Panc1 (cell line): Measurements from ENCODE around the gene DGKD.

ENCODE experiments used
- POLR2AphosphoS5 ChIP-seq: IDR thresholded peaks from 2 replicates; pipeline ENCODE4 v1.6.1; 2012; ENCODE audit warnings: mild to moderate bottlenecking, low read depth, low read length, moderate library complexity
- TF ChIP-seq, protein P1 (sequence below): fragments of 450-650 bp; IDR thresholded peaks from 2 replicates; pipeline ENCODE4 v1.5.1; 2017; ENCODE audit warnings: mild to moderate bottlenecking

DNA sequence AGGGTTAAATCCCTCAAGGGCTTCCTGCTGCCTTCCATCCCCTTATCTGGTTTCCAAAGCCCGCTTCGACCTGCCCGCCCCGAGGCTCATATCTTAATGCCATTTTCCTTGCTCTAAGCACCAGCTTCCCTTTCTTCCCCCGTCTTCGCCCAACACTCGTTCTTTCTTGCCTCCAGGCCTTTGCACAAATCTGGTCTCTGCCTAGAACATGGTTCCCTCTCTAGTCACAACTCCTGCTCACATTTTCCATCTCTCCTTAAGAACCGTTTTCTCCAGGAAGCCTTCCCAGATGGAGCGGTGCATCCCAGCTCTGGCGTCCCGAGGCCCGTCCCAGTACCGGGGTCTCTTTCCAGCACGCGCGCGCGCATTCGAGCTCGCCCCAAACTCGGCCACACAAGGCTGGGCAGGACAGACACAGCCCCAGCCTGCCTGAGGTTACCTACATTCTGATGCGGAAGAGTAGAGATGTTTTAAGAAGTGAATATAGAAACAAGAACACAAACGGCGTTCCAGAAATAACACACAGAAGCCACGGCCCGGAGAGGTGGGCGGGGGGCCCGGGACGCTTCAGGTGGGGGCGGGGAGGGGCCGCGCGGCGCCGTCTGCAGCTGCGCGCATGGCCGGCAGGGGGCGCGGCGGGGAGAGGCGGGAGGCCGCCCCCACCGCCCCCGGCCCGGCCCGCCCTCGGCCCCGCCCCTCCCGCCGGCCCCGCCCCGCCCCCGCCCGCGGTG, at the start of gene DGKD:
- TF ChIP-seq, protein P1, sequence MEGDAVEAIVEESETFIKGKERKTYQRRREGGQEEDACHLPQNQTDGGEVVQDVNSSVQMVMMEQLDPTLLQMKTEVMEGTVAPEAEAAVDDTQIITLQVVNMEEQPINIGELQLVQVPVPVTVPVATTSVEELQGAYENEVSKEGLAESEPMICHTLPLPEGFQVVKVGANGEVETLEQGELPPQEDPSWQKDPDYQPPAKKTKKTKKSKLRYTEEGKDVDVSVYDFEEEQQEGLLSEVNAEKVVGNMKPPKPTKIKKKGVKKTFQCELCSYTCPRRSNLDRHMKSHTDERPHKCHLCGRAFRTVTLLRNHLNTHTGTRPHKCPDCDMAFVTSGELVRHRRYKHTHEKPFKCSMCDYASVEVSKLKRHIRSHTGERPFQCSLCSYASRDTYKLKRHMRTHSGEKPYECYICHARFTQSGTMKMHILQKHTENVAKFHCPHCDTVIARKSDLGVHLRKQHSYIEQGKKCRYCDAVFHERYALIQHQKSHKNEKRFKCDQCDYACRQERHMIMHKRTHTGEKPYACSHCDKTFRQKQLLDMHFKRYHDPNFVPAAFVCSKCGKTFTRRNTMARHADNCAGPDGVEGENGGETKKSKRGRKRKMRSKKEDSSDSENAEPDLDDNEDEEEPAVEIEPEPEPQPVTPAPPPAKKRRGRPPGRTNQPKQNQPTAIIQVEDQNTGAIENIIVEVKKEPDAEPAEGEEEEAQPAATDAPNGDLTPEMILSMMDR: peak; percentile 80
- TF ChIP-seq POLR2AphosphoS5: no peak
